ENCODE measurements around the gene PHF2. TPM values are rescaled to one million over a fixed set of nuclear protein-coding genes. Genes with fewer than 3 reads are reported as not detected.

PHF2 gene
- total and polyA plus RNA-seq, 2 of the 8 experiments (the other 6 are each of a cell fraction or from before 2014, with no cell fraction given): 3.4 to 9.4 TPM

DNA sequence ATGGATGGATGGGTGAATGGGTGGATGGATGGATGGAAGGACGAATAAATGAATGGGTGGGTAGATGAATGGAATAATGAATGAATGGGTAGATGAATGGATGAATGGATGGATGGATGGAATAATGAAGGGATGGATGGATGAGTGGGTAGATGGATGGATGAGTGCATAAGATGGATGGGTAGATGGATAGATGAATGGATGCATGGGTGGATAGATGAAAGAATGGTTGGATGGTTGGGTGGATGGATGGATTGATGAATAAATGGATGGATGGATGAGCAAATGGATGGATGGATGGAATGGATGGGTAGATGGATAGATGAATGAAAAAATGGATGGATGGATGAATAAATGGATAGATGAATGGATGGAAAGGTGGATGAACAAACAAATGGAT is 85.2 kb downstream of the PHF2 start (continued):
- TF ChIP-seq, protein P1, sequence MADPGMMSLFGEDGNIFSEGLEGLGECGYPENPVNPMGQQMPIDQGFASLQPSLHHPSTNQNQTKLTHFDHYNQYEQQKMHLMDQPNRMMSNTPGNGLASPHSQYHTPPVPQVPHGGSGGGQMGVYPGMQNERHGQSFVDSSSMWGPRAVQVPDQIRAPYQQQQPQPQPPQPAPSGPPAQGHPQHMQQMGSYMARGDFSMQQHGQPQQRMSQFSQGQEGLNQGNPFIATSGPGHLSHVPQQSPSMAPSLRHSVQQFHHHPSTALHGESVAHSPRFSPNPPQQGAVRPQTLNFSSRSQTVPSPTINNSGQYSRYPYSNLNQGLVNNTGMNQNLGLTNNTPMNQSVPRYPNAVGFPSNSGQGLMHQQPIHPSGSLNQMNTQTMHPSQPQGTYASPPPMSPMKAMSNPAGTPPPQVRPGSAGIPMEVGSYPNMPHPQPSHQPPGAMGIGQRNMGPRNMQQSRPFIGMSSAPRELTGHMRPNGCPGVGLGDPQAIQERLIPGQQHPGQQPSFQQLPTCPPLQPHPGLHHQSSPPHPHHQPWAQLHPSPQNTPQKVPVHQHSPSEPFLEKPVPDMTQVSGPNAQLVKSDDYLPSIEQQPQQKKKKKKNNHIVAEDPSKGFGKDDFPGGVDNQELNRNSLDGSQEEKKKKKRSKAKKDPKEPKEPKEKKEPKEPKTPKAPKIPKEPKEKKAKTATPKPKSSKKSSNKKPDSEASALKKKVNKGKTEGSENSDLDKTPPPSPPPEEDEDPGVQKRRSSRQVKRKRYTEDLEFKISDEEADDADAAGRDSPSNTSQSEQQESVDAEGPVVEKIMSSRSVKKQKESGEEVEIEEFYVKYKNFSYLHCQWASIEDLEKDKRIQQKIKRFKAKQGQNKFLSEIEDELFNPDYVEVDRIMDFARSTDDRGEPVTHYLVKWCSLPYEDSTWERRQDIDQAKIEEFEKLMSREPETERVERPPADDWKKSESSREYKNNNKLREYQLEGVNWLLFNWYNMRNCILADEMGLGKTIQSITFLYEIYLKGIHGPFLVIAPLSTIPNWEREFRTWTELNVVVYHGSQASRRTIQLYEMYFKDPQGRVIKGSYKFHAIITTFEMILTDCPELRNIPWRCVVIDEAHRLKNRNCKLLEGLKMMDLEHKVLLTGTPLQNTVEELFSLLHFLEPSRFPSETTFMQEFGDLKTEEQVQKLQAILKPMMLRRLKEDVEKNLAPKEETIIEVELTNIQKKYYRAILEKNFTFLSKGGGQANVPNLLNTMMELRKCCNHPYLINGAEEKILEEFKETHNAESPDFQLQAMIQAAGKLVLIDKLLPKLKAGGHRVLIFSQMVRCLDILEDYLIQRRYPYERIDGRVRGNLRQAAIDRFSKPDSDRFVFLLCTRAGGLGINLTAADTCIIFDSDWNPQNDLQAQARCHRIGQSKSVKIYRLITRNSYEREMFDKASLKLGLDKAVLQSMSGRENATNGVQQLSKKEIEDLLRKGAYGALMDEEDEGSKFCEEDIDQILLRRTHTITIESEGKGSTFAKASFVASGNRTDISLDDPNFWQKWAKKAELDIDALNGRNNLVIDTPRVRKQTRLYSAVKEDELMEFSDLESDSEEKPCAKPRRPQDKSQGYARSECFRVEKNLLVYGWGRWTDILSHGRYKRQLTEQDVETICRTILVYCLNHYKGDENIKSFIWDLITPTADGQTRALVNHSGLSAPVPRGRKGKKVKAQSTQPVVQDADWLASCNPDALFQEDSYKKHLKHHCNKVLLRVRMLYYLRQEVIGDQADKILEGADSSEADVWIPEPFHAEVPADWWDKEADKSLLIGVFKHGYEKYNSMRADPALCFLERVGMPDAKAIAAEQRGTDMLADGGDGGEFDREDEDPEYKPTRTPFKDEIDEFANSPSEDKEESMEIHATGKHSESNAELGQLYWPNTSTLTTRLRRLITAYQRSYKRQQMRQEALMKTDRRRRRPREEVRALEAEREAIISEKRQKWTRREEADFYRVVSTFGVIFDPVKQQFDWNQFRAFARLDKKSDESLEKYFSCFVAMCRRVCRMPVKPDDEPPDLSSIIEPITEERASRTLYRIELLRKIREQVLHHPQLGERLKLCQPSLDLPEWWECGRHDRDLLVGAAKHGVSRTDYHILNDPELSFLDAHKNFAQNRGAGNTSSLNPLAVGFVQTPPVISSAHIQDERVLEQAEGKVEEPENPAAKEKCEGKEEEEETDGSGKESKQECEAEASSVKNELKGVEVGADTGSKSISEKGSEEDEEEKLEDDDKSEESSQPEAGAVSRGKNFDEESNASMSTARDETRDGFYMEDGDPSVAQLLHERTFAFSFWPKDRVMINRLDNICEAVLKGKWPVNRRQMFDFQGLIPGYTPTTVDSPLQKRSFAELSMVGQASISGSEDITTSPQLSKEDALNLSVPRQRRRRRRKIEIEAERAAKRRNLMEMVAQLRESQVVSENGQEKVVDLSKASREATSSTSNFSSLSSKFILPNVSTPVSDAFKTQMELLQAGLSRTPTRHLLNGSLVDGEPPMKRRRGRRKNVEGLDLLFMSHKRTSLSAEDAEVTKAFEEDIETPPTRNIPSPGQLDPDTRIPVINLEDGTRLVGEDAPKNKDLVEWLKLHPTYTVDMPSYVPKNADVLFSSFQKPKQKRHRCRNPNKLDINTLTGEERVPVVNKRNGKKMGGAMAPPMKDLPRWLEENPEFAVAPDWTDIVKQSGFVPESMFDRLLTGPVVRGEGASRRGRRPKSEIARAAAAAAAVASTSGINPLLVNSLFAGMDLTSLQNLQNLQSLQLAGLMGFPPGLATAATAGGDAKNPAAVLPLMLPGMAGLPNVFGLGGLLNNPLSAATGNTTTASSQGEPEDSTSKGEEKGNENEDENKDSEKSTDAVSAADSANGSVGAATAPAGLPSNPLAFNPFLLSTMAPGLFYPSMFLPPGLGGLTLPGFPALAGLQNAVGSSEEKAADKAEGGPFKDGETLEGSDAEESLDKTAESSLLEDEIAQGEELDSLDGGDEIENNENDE (IDR thresholded peaks at IDR 0.05; ENCODE audit: insufficient replicate concordance, low read length): no peak
- TF ChIP-seq, protein P2, sequence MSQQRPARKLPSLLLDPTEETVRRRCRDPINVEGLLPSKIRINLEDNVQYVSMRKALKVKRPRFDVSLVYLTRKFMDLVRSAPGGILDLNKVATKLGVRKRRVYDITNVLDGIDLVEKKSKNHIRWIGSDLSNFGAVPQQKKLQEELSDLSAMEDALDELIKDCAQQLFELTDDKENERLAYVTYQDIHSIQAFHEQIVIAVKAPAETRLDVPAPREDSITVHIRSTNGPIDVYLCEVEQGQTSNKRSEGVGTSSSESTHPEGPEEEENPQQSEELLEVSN (IDR thresholded peaks at IDR 0.05): no peak
- TF ChIP-seq POLR2AphosphoS5 (IDR thresholded peaks at IDR 0.05; ENCODE audit: low read depth, low read length): no peak
- no peak for TF ChIP-seq HDAC6 (IDR thresholded peaks at IDR 0.05; ENCODE audit: low read depth, low read length)
- TF ChIP-seq BRCA1 (IDR thresholded peaks at IDR 0.05; ENCODE audit: low read depth, low read length): no peak
- no peak for TF ChIP-seq SP4 (IDR thresholded peaks at IDR 0.05; ENCODE audit: low read length)
- no peak for TF ChIP-seq KDM4A (IDR thresholded peaks at IDR 0.05; ENCODE audit: low read depth, low read length, severe bottlenecking)
- no peak for TF ChIP-seq YY1 (IDR thresholded peaks at IDR 0.05; ENCODE audit: low read depth, low read length)
- TF ChIP-seq, protein P3, sequence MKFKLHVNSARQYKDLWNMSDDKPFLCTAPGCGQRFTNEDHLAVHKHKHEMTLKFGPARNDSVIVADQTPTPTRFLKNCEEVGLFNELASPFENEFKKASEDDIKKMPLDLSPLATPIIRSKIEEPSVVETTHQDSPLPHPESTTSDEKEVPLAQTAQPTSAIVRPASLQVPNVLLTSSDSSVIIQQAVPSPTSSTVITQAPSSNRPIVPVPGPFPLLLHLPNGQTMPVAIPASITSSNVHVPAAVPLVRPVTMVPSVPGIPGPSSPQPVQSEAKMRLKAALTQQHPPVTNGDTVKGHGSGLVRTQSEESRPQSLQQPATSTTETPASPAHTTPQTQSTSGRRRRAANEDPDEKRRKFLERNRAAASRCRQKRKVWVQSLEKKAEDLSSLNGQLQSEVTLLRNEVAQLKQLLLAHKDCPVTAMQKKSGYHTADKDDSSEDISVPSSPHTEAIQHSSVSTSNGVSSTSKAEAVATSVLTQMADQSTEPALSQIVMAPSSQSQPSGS (IDR thresholded peaks at IDR 0.05; ENCODE audit: low read length): no peak
- TF ChIP-seq EZH2 (IDR thresholded peaks at IDR 0.05; ENCODE audit: low read depth, low read length, severe bottlenecking): no peak

Measured in H1 (cell line).